Loucy (cell line): ENCODE results near the gene ISCA1.

ENCODE experiments used
- CTCF ChIP-seq: fragments of 200-600 bp; sonication (generic); conservative IDR thresholded peaks from 2 replicates; pipeline ENCODE4 v1.5.1; 2014; ENCODE audit warnings: mild to moderate bottlenecking, antibody characterized with exemption, low read length
- EZH2phosphoT487 ChIP-seq: fragments of 200-600 bp; IDR thresholded peaks from 2 replicates; pipeline ENCODE4 v1.6.1; 2018; ENCODE audit warnings: antibody characterized with exemption, mild to moderate bottlenecking, moderate library complexity, borderline replicate concordance

- no peak for TF ChIP-seq CTCF
- no peak for TF ChIP-seq EZH2phosphoT487
These were observed 35.8 kb upstream of the ISCA1 start for GRCh38 chr9:86318187-86318586.
